Stimulated activated CD4-positive, alpha-beta T cell treated with anti-CD3 and anti-CD28 coated beads, Interleukin-12 subunit alpha, Interleukin-12 subunit beta, amount 100 ng/mL, for 4 hours (primary cell): ENCODE measurements around the gene ACHE.

ENCODE experiments used
- DNase-seq: peaks from one replicate; pipeline ENCODE4 v3.0.0-alpha.2; 2020

Gene ACHE

GRCh38 chr7:100884736-100885439 is 10.8 kb downstream of the ACHE start:
- DNase-seq = no peak

GRCh38 chr7:100882785-100883526 is 12.7 kb downstream of the ACHE start:
- DNase-seq = no peak

- no peak for DNase-seq
Measured at GRCh38 chr7:100882201-100882600, 13.5 kb downstream of the ACHE start.

- no peak for DNase-seq
Measured at GRCh38 chr7:100881136-100881535, 14.6 kb downstream of the ACHE start.

GRCh38 chr7:100880645-100881044 is 15.0 kb downstream of the ACHE start:
- DNase-seq = no peak

GRCh38 chr7:100879685-100880261 is 15.9 kb downstream of the ACHE start:
- no peak for DNase-seq

- no peak for DNase-seq
Measured at GRCh38 chr7:100878685-100879084, 17.0 kb downstream of the ACHE start.

- no peak for DNase-seq
Measured at GRCh38 chr7:100878013-100878412, 17.7 kb downstream of the ACHE start.

- no peak for DNase-seq
Measured at GRCh38 chr7:100875356-100875751, 20.3 kb downstream of the ACHE start.

- DNase-seq = peak; percentile 98
Measured at GRCh38 chr7:100874577-100875355, 20.9 kb downstream of the ACHE start, which contains the start of gene SRRT. Gene SRRT (plus strand): TSS chr7:100875103. CDS start chr7:100875591, 488 bp downstream.

- DNase-seq = no peak
Measured at GRCh38 chr7:100874300-100874576, 21.4 kb downstream of the ACHE start.

- DNase-seq = no peak
Measured at GRCh38 chr7:100873599-100874299, 21.9 kb downstream of the ACHE start.

- no peak for DNase-seq
Measured at GRCh38 chr7:100867776-100868485, 27.8 kb downstream of the ACHE start.

- peak; percentile 69 for DNase-seq
Measured at GRCh38 chr7:100867040-100867775, 28.5 kb downstream of the ACHE start, which contains the start of gene TRIP6. Gene TRIP6 (plus strand): TSS chr7:100867387. CDS start chr7:100867498, 111 bp downstream.

GRCh38 chr7:100866729-100867039 is 29.0 kb downstream of the ACHE start:
- no peak for DNase-seq

GRCh38 chr7:100865938-100866728 is 29.6 kb downstream of the ACHE start:
- peak; percentile 38 for DNase-seq

- no peak for DNase-seq
Measured at GRCh38 chr7:100865372-100865911, 30.2 kb downstream of the ACHE start.

GRCh38 chr7:100864263-100864845 is 31.3 kb downstream of the ACHE start:
- no peak for DNase-seq

GRCh38 chr7:100863406-100863950 is 32.2 kb downstream of the ACHE start:
- no peak for DNase-seq

GRCh38 chr7:100861616-100861985 is 34.1 kb downstream of the ACHE start:
- DNase-seq = no peak
